Measurements from ENCODE around the gene STARD7. TPM values are rescaled to one million over a fixed set of nuclear protein-coding genes. Genes with fewer than 3 reads are reported as not detected.

Gene STARD7, protein sequence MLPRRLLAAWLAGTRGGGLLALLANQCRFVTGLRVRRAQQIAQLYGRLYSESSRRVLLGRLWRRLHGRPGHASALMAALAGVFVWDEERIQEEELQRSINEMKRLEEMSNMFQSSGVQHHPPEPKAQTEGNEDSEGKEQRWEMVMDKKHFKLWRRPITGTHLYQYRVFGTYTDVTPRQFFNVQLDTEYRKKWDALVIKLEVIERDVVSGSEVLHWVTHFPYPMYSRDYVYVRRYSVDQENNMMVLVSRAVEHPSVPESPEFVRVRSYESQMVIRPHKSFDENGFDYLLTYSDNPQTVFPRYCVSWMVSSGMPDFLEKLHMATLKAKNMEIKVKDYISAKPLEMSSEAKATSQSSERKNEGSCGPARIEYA
- total RNA-seq, result 108 and 144 TPM in 2 replicates

DNA sequence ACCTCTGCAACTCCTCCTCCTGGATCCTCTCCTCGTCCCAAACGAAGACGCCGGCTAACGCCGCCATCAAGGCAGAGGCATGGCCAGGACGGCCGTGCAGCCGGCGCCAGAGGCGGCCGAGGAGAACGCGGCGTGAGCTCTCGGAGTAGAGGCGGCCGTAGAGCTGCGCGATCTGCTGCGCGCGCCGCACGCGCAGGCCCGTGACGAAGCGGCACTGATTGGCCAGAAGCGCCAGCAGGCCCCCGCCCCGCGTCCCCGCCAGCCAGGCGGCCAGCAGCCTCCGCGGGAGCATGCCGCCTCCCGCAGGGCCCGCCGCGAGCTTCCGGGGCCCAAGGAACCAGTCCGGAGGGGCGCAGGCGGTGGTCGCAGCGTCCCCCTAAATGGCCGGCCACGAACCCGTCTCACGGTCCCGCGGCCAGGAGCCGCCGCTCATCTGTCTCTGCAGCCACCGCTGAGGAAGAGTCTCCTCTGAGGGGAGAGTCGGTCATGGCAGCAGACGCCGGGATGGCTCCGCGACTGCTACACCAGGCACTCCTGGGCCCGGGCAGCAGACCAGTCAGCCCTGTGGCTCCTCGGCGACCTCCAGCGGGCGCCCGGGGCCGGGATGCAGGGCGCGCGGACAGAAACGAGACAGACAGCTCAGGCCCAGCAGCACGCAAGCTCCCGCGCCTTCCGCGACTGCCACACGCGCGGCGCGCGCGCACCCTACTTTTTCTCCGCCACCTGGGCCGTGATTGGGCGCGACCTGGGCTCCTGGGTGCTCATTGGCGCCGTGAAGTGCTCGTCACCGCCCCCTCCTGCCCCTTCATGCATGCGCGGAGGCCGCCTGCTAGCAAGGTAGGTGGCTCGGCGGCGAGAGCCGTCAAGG lies at the start of gene STARD7:
Gene STARD7 (minus strand): TSS at position 685 of the 868 bp plus-strand sequence. CDS start 393 bp downstream, at position 292.

DNA sequence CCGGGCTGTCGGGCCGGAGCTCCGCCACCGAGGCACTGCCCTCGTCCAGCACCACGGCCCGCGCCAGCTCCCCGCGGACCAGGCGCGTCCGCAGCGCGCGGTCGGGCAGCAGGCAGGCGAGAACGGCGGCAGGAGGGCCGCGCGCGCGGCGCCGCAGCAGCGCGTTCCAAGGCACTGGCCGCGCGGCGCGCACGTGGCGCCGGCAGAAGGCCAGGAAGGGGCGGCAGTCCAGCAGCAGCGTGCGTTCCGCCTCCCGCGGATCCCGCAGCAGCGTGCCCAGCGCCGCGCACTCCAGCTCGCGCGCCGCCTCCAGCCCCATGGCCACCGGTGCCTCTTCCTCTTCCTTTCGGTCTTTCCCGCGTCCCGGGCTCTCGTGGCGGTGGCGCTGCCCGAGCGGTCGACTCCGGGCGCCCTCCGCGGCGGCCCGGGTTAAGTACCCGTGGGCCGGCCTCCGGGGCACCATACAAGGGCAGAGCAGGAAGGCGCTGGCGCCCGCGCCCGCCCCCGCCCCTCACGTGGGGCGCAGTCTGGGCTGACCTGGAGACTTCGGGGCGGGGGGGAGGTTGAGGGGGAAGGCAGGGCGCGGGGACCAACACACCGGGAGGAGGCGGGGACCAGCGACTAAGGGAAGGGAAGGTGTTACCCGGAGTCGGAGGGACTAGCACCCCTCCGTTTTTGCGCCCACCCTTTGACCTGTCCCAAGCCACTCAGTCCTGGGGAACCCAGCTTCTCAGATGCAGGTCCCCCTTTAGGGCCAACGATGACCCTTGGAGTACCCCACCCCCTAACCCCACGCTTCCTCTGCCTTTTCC lies 63.4 kb downstream of the STARD7 start, which contains the start of gene DUSP2:
Gene DUSP2 (minus strand): TSS at position 405 of the 812 bp plus-strand sequence. CDS start 86 bp downstream, at position 319.

DNA sequence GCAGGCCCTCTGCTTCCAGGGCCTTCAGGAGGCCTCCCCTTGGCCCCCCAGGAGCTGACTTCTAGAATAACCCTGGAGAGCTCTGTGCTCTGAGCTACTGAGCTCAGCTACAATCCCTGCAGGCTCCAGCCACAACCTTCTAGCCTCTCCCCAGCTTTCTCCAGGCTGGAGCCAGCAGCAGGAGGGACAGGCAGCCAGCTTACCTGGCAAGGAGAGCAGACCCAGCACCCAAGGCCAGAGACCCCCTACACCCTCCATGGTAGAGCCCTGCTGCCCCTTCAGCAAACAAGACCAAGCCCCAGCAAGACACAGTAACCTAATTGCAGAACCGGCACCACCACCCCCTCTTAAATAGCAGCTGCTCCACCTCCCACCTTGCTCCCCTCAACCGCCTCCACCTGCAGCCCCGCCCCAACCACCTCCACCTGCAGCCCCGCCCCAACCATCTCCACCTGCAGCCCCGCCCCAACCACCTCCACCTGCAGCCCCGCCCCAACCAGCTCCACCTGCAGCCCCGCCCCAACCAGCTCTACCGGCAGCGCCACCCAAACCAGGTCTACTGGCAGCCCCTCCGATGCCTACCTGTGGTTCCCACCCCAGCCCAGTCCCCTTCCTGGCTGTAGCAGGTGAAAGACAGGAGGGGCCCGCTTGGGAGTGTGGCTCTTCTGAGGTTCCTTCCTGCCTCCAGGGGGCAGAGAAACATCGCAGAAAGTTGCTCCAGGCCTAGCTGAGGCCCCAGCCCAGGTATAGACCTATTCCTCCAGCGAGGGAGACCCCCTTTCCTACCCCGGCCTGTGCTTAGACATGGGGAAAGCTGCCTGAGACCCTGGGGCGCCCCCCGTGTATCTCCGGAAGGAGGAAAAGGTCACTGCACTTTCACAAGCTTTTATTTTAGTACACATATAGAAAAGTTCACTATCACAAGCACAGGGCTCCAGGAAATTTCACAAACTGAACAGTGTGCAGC lies 70.2 kb downstream of the STARD7 start, which contains the start of gene ASTL:
Gene ASTL (minus strand): TSS at position 324 of the 967 bp plus-strand sequence. CDS start 66 bp downstream, at position 258.

Other genes with a start within 250 kb of the STARD7 start
- gene ANKRD36C, start 217.0 kb downstream of the STARD7 start, total RNA-seq, result 33.3 and 66.2 TPM in 2 replicates
- 2.7 and 11.0 TPM in 2 replicates for gene GPAT2, start 173.9 kb downstream of the STARD7 start, total RNA-seq
- not detected in 2 replicates for gene ADRA2B, start 92.3 kb downstream of the STARD7 start, total RNA-seq
- gene ASTL, start 70.3 kb downstream of the STARD7 start, total RNA-seq, result 0.23 TPM in 1 of 2 replicates, not detected in the other
- gene DUSP2, start 63.4 kb downstream of the STARD7 start, total RNA-seq, result 3.0 and 4.2 TPM in 2 replicates
- gene TMEM127, start 57.2 kb upstream of the STARD7 start, total RNA-seq, result 18.7 and 24.3 TPM in 2 replicates
- 76.2 and 91.8 TPM in 2 replicates for gene CIAO1, start 57.4 kb upstream of the STARD7 start, total RNA-seq
- gene SNRNP200, start 96.7 kb upstream of the STARD7 start, total RNA-seq, result 47.8 and 76.7 TPM in 2 replicates
- gene ITPRIPL1, start 116.5 kb upstream of the STARD7 start, total RNA-seq, result 0.30 and 1.5 TPM in 2 replicates
- 0.89 and 10.4 TPM in 2 replicates for gene NCAPH, start 126.9 kb upstream of the STARD7 start, total RNA-seq

Measured in smooth muscle cell of the umbilical artery (primary cell).